Erythroblast (primary cell): Measurements from ENCODE around the gene CCDC122.

Experiments used
- GATA1 ChIP-seq: IDR thresholded peaks from 2 replicates; pipeline ENCODE4 v1.6.1; 2011; ENCODE audit warnings: low read depth, mild to moderate bottlenecking, control low read depth, low read length, moderate library complexity
- POLR2A ChIP-seq: IDR thresholded peaks from 2 replicates; pipeline ENCODE4 v1.6.1; 2011; ENCODE audit warnings: mild to moderate bottlenecking, low read length

DNA sequence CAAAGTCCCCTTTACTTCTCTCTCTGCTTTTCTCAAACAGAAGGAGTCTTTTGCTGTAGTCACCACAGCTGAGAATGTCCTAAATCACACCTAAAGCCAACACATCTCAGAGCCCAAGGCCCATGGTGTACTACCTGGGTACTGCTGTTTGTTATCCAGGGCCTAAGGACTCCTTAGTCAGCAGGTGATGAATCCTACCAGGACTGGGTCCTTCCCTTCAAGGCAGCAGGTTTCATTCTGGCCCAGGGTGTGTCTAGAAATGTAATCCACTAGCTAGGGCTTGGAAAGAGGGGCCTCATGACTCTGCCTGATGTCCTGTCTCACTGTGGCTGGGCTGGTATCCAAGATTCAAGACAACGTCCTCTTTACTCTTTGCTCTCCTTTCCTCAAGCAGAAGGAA, 56.6 kb downstream of the CCDC122 start:
- TF ChIP-seq POLR2A: no peak
- no peak for TF ChIP-seq GATA1
